Naive B cell (primary cell): ENCODE measurements around the gene GSTT4. TPM values are rescaled to one million over a fixed set of nuclear protein-coding genes. Genes with fewer than 3 reads are reported as not detected.
"Not testable (repeated sequence)": the region's sequence is repeated elsewhere in the genome, so short reads cannot be mapped to it uniquely, and the experiment has no call there.

Source experiments
- ATAC-seq, 2 donors: fragments of 150-1000 bp; cut with Tn5 transposase; 2 replicates each; pipeline ENCODE4 v1.10.0; 2021; ENCODE audit warnings: low read depth in 2 of 2, mild to moderate bottlenecking in 2 of 2, moderate library complexity in 2 of 2
- DNase-seq: peaks from one replicate; pipeline ENCODE4 v3.0.0; 2022
- H3K27ac Mint-ChIP-seq, 6 donors: one replicate each; pipeline ENCODE4 v1.8.0; 2020 to 2022; ENCODE audit warnings: mild to moderate bottlenecking in 6 of 6, mixed read lengths in 6 of 6, moderate library complexity in 5 of 6, inconsistent platforms in 2 of 6
- H3K27me3 Mint-ChIP-seq, 3 donors: one replicate each; pipeline ENCODE4 v1.8.0; 2021 to 2022; ENCODE audit warnings: mixed read lengths in 3 of 3, mild to moderate bottlenecking in 1 of 3
- H3K36me3 Mint-ChIP-seq, 2 donors: one replicate each; pipeline ENCODE4 v1.8.0; 2020 to 2022; ENCODE audit warnings: mixed read lengths in 2 of 2, inconsistent platforms in 1 of 2, mild to moderate bottlenecking in 1 of 2
- H3K4me1 Mint-ChIP-seq, 3 donors: one replicate each; pipeline ENCODE4 v1.8.0; 2020 to 2022; ENCODE audit warnings: mixed read lengths in 3 of 3, inconsistent platforms in 1 of 3, mild to moderate bottlenecking in 1 of 3, moderate library complexity in 1 of 3
- H3K4me3 Mint-ChIP-seq, 8 donors: one replicate each; pipeline ENCODE4 v1.8.0; 2020 to 2022; ENCODE audit warnings: mild to moderate bottlenecking in 8 of 8, mixed read lengths in 8 of 8, moderate library complexity in 8 of 8, inconsistent platforms in 2 of 8
- H3K9me3 Mint-ChIP-seq, 7 donors: one replicate each; pipeline ENCODE4 v1.8.0; 2020 to 2022; ENCODE audit warnings: mixed read lengths in 7 of 7, mild to moderate bottlenecking in 5 of 7, inconsistent platforms in 2 of 7, moderate library complexity in 1 of 7
- polyA plus RNA-seq, 6 donors: library from polyadenylated mRNA; unstranded; fragments of 300-500 nt; fragmentation: Illumina TruSeq; gene quantifications; one replicate each; pipeline ENCODE4 v1.2.3, GENCODE V29; 2021; ENCODE audit warnings: low read depth in 6 of 6

GSTT4 gene
- polyA plus RNA-seq, 6 donors from 2014 or later = not detected

- DNase-seq = no peak
- H3K9me3 Mint-ChIP-seq = peaks cover 0 to 4% (median 0%) of the 10 kb centered on the region in 7 donors
- H3K4me3 Mint-ChIP-seq = peak overlapping the region; percentile 91 to 99 (median 96)
- peaks cover 0 to 4% of the 10 kb centered on the region in 2 donors for H3K36me3 Mint-ChIP-seq
- H3K4me1 Mint-ChIP-seq = peaks cover 12 to 46% (median 17%) of the 10 kb centered on the region in 3 donors
- ATAC-seq = no peak
- peak overlapping the region in 5 of 6 donors; percentile 53 to 100 (median 83) for H3K27ac Mint-ChIP-seq
- H3K27me3 Mint-ChIP-seq = no peaks in the 10 kb centered on the region
Observed at GRCh38 chr22:24011735-24012068, 6.4 kb upstream of the GSTT4 start.

GRCh38 chr22:24010018-24010391 lies 4.8 kb upstream of the GSTT4 start:
- Mint-ChIP-seq H3K27me3 (no peaks in the 10 kb centered on the region), H3K27ac (peak overlapping the region in 5 of 6 donors; percentile 16 to 98 (median 90)), H3K4me1 (peaks cover 12 to 46% (median 17%) of the 10 kb centered on the region in 3 donors), H3K9me3 (peaks cover 0 to 4% (median 0%) of the 10 kb centered on the region in 7 donors), H3K36me3 (no peaks in the 10 kb centered on the region), H3K4me3 (peak overlapping the region; percentile 36 to 97 (median 72))
- DNase-seq (no peak), ATAC-seq (no peak)

GRCh38 chr22:24009227-24010017 lies 4.2 kb upstream of the GSTT4 start:
- H3K27ac Mint-ChIP-seq = peak overlapping the region in 1 of 6 donors; percentile 16
- H3K4me3 Mint-ChIP-seq = peak overlapping the region in 4 of 8 donors; percentile 48 to 96 (median 62)
- H3K9me3 Mint-ChIP-seq = peaks cover 0 to 4% (median 0%) of the 10 kb centered on the region in 7 donors
- ATAC-seq (no peak), DNase-seq (no peak)
- no peaks in the 10 kb centered on the region for H3K36me3 Mint-ChIP-seq
- H3K27me3 Mint-ChIP-seq = no peaks in the 10 kb centered on the region
- H3K4me1 Mint-ChIP-seq = peaks cover 10 to 40% (median 17%) of the 10 kb centered on the region in 3 donors

- Mint-ChIP-seq H3K9me3 (peaks cover 0 to 4% (median 0%) of the 10 kb centered on the region in 7 donors), H3K36me3 (no peaks in the 10 kb centered on the region), H3K4me3 (peak overlapping the region in 2 of 8 donors; percentile 53 to 96), H3K27me3 (peaks cover 0 to 1% (median 0%) of the 10 kb centered on the region in 3 donors), H3K27ac (peak overlapping the region in 1 of 6 donors; percentile 42), H3K4me1 (peaks cover 7 to 32% (median 17%) of the 10 kb centered on the region in 3 donors)
- ATAC-seq (no peak), DNase-seq (no peak)
Observed at GRCh38 chr22:24008381-24009226, 3.4 kb upstream of the GSTT4 start.

GRCh38 chr22:24008022-24008283 lies 2.7 kb upstream of the GSTT4 start:
- ATAC-seq (no peak), DNase-seq (no peak)
- Mint-ChIP-seq H3K27me3 (peaks cover 0 to 7% (median 0%) of the 10 kb centered on the region in 3 donors), H3K36me3 (no peaks in the 10 kb centered on the region), H3K27ac (no peak overlapping the region), H3K4me1 (peaks cover 7 to 28% (median 16%) of the 10 kb centered on the region in 3 donors), H3K4me3 (no peak overlapping the region), H3K9me3 (peaks cover 0 to 4% (median 0%) of the 10 kb centered on the region in 7 donors)

- ATAC-seq = no peak
- no peak for DNase-seq
- Mint-ChIP-seq H3K36me3 (no peaks in the 10 kb centered on the region), H3K4me1 (peaks cover 7 to 25% (median 14%) of the 10 kb centered on the region in 3 donors), H3K27ac (no peak overlapping the region), H3K9me3 (peaks cover 0 to 4% (median 0%) of the 10 kb centered on the region in 7 donors), H3K27me3 (peaks cover 0 to 7% (median 0%) of the 10 kb centered on the region in 3 donors), H3K4me3 (no peak overlapping the region)
Observed at GRCh38 chr22:24007253-24008021, 2.2 kb upstream of the GSTT4 start.

- H3K36me3 Mint-ChIP-seq = no peaks in the 10 kb centered on the region
- no peak overlapping the region for H3K4me3 Mint-ChIP-seq
- peaks cover 7 to 23% (median 8%) of the 10 kb centered on the region in 3 donors for H3K4me1 Mint-ChIP-seq
- peaks cover 0 to 12% (median 5%) of the 10 kb centered on the region in 3 donors for H3K27me3 Mint-ChIP-seq
- no peak for ATAC-seq
- no peak for DNase-seq
- H3K27ac Mint-ChIP-seq = no peak overlapping the region
- peaks cover 0 to 4% (median 0%) of the 10 kb centered on the region in 7 donors for H3K9me3 Mint-ChIP-seq
Observed at GRCh38 chr22:24006914-24007214, 1.6 kb upstream of the GSTT4 start.

- H3K4me3 Mint-ChIP-seq = no peak overlapping the region
- H3K9me3 Mint-ChIP-seq = peaks cover 0 to 4% (median 0%) of the 10 kb centered on the region in 7 donors
- ATAC-seq (no peak), DNase-seq (no peak)
- H3K4me1 Mint-ChIP-seq = peaks cover 6 to 18% (median 7%) of the 10 kb centered on the region in 3 donors
- peaks cover 0 to 17% (median 10%) of the 10 kb centered on the region in 3 donors for H3K27me3 Mint-ChIP-seq
- peak overlapping the region in 1 of 6 donors; percentile 27 for H3K27ac Mint-ChIP-seq
- no peaks in the 10 kb centered on the region for H3K36me3 Mint-ChIP-seq
Observed at GRCh38 chr22:24006207-24006913, 1.1 kb upstream of the GSTT4 start.

- Mint-ChIP-seq H3K27me3 (peaks cover 3 to 19% (median 10%) of the 10 kb centered on the region in 3 donors), H3K4me1 (no peaks in the 10 kb centered on the region), H3K27ac (no peak overlapping the region), H3K9me3 (no peaks in the 10 kb centered on the region), H3K36me3 (no peaks in the 10 kb centered on the region), H3K4me3 (no peak overlapping the region)
- DNase-seq (no peak), ATAC-seq (no peak)
Observed at GRCh38 chr22:24003887-24004286, 1.4 kb downstream of the GSTT4 start.

DNA sequence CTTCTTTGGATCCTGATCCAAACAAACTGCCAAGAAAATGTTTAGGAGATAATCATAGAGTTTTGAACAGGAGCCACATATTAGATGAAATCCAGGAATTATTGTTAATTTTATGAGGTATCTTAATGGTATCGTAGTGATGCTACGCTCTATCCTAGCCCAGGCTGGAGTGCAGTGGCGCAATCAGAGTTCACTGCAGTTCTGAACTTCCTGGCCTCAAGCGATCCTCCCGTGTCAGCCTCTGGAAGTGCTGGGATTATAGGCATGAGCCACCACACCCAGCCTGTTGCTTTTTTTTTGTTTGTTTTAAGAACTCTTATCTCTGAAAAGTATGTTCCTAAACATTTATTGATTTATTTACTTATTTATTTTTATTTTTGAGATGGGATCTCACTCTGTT lies 2.4 kb downstream of the GSTT4 start:
- no peak for ATAC-seq
- Mint-ChIP-seq H3K27ac (no peak overlapping the region), H3K4me3 (no peak overlapping the region), H3K36me3 (no peaks in the 10 kb centered on the region), H3K27me3 (peaks cover 3 to 19% (median 10%) of the 10 kb centered on the region in 3 donors), H3K4me1 (no peaks in the 10 kb centered on the region), H3K9me3 (no peaks in the 10 kb centered on the region)
- no peak for DNase-seq

- H3K27ac Mint-ChIP-seq = no peak overlapping the region
- H3K4me3 Mint-ChIP-seq = no peak overlapping the region
- no peaks in the 10 kb centered on the region for H3K9me3 Mint-ChIP-seq
- no peak for DNase-seq
- no peak for ATAC-seq
- H3K27me3 Mint-ChIP-seq = peaks cover 3 to 19% (median 10%) of the 10 kb centered on the region in 3 donors
- H3K4me1 Mint-ChIP-seq = no peaks in the 10 kb centered on the region
- H3K36me3 Mint-ChIP-seq = no peaks in the 10 kb centered on the region
Observed at GRCh38 chr22:24002272-24002671, 3.0 kb downstream of the GSTT4 start.

GRCh38 chr22:24001314-24001713 lies 3.9 kb downstream of the GSTT4 start:
- H3K27me3 Mint-ChIP-seq = peaks cover 3 to 19% (median 10%) of the 10 kb centered on the region in 3 donors
- no peak overlapping the region for H3K27ac Mint-ChIP-seq
- H3K4me3 Mint-ChIP-seq = no peak overlapping the region
- ATAC-seq = no peak
- H3K36me3 Mint-ChIP-seq = no peaks in the 10 kb centered on the region
- no peak for DNase-seq
- H3K9me3 Mint-ChIP-seq = no peaks in the 10 kb centered on the region
- peaks cover 0 to 2% (median 0%) of the 10 kb centered on the region in 3 donors for H3K4me1 Mint-ChIP-seq

GRCh38 chr22:23999779-24000178 lies 5.5 kb downstream of the GSTT4 start:
- ATAC-seq, H3K4me1 Mint-ChIP-seq, H3K27ac Mint-ChIP-seq, H3K4me3 Mint-ChIP-seq, H3K9me3 Mint-ChIP-seq, DNase-seq, H3K36me3 Mint-ChIP-seq: not testable (repeated sequence)
- H3K27me3 Mint-ChIP-seq = peaks cover 3 to 19% (median 10%) of the 10 kb centered on the region in 3 donors
